LHCN-M2 (cell line): Measurements from ENCODE around the gene SERTAD4. TPM values are rescaled to one million over a fixed set of nuclear protein-coding genes. Genes with fewer than 3 reads are reported as not detected.

ENCODE experiments used
- total RNA-seq: library from RNA; depleted of rRNA; stranded (reverse); fragments of >200 nt; gene quantifications from 2 replicates; pipeline ENCODE4 v1.2.3, GENCODE V29; 2014; rRNA removed

Gene SERTAD4
- total RNA-seq, 1 experiment from 2014 or later, result 0.06 TPM

Other genes with a start within 250 kb of the SERTAD4 start
- 24.6 and 28.1 TPM in 2 replicates for gene HHAT, start 96.1 kb downstream of the SERTAD4 start, total RNA-seq